GM21576 (cell line): ENCODE measurements around the gene COBL.

ENCODE experiments used
- ATAC-seq: cut with Tn5 transposase; IDR thresholded peaks from one replicate; pipeline ENCODE4 v1.9.1; 2021; ENCODE audit warnings: mild to moderate bottlenecking, moderate library complexity; ENCODE audit not compliant: unreplicated experiment

COBL gene

GRCh38 chr7:51278797-51279196, 37.8 kb downstream of the COBL start:
- ATAC-seq: no peak

DNA sequence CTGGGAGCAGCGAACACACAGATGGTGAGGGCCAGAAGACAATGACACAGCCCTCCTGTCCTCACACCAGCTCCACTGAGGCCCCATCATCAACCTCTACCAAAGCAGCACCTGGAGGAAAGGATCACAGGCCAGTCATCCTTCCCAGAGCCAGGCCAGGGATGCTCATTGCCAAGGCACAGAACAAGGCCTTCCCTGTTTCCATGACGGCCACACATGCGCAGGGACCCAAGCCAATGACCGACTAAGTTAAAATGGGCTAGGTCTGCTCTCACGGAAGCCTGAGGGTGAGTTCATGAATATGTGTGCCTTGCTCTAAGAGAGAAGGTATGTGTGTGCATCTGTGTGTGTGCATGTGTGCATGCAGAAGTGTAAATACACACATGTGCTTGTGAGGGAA, 39.6 kb downstream of the COBL start:
- ATAC-seq: no peak

DNA sequence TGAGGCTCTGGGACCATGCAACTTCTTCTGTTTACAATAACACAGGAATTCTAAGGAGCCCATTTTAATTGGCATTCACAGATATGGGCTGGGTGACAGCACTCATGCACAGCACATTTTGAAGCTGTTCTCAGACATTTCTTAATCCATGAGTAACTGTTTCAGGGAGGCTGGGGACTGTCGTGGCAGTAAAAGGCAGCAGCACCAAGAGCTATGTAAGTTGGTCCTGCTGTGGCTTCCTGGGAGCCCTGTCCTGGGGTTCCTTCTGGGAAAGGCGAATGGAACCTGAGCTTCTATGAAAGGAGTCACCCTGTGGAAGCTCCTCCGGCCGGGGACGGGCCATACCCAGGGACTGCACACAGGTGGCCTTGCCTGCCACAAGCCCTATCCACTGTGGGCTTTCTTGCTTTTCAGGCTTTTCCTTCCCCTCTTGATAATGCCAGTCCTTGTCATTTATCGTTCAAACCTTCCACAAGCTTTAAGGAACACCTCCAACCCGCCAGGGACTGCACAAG, 40.5 kb downstream of the COBL start:
- no peak for ATAC-seq

- no peak for ATAC-seq
Measured at GRCh38 chr7:51275532-51275931, 41.1 kb downstream of the COBL start.

DNA sequence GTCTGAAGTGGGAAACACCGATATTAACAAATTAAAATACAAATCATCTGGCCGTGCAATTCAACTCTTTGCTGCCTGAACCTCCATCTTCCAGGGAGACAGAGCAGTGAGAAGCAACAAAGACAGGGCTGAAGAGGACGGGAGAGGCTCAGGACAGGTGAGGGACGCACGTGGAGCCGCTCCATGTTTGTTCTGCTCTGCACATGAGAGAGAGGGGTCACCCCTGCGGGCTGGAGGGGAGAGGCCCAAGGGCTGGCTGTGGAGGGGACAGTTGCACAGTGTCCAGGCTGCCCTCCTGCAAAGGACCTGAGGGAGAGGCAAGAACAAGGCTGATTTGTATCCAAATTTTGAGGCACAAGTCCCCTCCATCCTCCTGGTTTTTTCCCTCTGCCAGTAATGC, 41.7 kb downstream of the COBL start:
- no peak for ATAC-seq

GRCh38 chr7:51274001-51274400, 42.6 kb downstream of the COBL start:
- no peak for ATAC-seq

- ATAC-seq: no peak
Measured at GRCh38 chr7:51273360-51273759, 43.2 kb downstream of the COBL start.

GRCh38 chr7:51270965-51271364, 45.6 kb downstream of the COBL start:
- no peak for ATAC-seq

DNA sequence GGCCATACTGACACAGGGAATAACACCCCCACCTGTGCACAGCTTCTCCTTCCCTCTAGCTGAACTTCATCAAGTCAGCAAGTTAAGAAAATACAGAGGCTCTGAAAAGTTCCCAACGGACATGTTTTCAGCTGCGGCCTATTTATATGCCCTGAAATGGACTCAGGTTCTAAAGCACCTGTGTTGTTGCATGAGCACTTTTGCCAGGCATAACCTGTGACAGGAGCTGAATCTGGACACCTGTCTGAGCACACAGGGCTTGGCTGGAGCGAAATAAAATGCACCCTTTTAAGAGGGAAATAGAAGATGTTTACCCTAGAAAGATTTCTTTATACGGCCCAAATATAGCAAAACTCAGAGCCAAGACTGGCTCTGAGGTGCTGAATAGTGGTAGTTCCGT, 46.7 kb downstream of the COBL start:
- no peak for ATAC-seq

GRCh38 chr7:51269321-51269720, 47.3 kb downstream of the COBL start:
- no peak for ATAC-seq

DNA sequence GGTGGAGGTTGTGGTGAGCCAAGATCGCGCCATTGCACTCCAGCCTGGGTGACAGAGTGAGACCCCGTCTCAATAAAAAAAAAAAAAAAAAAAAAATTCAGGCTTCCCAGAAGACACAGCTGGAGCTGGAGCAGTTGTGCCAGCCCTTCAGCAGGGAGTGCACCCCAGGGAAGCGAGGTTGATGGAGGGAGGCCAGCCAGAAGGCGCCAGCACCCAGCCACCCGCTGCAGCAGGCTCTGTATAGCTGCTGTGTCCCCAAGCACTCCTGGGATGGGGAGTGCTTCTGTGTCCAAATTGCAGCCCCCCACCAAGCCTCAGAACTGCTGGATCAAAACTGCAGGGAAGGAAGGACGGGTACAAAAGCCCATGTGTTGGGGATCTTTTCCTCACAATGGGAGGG, 47.8 kb downstream of the COBL start:
- no peak for ATAC-seq

GRCh38 chr7:51267169-51267568, 49.4 kb downstream of the COBL start:
- ATAC-seq: no peak

DNA sequence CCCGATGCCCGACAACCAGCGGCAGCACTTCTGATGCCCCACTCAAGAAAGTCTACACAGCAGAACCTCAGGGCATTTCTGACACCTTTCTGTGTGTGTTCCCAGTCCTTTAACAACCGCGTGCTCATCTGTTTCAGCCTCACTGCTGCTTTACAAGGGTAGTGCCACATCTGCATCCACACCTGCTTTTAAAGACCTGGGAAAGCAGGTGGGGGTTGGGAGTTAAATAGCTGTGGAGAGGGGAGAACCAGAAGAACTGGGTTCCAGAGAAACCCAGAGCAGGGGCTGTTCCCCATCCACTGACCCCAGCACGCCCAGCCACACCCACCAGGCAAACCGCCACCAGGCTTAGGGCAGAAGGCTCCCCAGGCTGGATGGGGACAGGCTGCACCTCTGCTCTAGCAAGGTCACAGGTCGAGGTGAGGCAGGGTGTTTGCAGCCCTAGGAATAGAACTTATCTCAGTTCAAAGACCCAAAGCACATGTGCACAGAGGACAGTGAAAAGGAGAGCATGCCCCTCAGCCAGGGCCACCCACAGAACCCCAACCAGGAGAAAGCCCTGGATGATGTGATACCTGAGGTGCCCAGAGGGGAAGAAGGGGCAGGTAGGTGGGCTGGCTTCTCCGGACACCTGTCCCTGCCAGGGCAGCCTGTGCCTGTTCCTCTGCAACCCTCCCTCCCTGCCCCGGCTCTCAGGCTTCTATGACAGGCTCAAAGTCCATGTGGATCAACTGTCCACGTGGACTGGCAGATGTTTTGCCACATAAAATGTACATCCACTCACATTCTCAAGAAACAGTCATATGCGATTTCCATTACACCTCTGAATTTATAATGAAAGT, 51.3 kb downstream of the COBL start:
- ATAC-seq: no peak

DNA sequence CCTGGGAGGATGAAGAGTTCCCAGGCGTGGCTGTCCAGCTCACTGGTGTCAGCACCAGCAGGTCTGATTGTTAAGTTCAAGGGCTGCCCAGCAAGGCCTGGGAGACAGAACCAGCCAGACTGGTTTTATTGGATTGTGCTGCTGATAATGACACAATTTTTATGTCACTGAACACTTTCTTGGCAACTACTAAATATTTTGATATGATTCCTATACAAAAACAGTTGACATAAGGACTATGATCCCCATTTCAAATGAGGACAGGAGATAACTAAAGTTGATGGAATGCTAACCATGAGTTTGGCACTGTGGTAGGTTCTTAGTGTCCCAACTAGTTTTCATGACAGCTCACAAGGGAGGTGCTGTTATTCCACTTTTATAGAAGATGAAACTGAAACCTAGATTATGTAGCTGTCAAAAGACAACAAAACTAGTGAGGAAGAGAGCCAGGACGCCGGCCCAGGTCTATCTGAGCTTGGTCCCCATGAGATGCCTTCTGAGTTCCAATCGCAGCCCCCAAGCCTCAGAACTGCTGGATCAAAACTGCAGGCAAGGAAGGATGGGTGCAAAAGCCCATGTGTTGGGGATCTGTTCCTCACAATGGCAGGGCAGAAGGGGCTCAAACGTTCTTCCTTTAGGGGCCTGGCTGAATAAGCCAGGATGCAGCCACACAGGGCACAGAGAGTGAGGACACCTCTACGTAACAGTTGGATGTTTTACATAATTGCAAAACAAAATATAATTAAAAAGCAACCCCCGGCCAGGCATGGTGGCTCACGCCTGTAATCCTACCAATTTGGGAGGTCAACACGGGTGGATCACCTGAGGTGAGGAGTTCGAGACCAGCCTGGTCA, 52.8 kb downstream of the COBL start:
- no peak for ATAC-seq

GRCh38 chr7:51262796-51263531, 53.6 kb downstream of the COBL start:
- no peak for ATAC-seq

GRCh38 chr7:51261950-51262795, 54.4 kb downstream of the COBL start:
- no peak for ATAC-seq

GRCh38 chr7:51261117-51261835, 55.3 kb downstream of the COBL start:
- no peak for ATAC-seq

DNA sequence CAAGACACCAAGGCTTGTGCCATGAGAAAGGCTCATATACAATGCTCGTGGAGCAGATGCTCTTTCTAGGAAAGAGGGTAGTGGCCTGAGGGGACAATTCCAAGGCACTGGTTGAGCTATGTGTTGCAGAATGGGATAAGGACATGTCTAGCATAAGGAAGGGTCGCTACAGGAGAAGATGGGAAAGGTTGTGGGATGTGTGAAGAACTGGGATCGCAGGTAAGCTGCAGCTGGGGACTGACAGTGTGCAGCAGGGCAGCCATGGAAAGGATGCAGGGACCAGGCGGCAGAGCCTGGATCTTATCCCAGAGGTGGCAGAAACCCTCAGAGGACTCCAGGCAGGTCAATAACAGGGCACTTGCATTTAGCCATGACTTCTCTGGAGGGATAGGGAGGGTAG, 56.1 kb downstream of the COBL start:
- ATAC-seq: no peak

DNA sequence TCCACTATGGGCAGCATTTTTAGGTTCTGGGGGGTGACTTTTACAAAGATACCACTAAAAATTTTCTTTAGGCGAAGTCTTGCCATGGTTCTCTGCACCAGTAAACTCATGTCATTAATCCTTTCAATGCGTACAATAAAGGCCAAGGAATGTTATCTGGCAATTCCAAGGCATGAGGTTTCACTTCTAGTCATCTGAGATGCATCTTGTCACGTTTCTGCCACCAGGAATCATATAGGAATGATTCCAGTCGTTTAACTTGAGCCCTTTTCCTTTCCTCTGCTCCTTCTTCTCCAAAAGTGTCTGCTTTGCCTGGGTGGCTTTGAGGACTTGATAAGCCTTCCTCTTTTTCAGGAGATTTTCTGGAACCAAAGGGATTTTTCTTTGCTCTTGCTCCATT, 56.8 kb downstream of the COBL start:
- ATAC-seq: no peak

- no peak for ATAC-seq
Measured at GRCh38 chr7:51256916-51257315, 59.7 kb downstream of the COBL start.
